ENCODE measurements around the gene RORC. TPM values are rescaled to one million over a fixed set of nuclear protein-coding genes. Genes with fewer than 3 reads are reported as not detected.

Gene RORC
- total RNA-seq, 1 experiment from 2014 or later, result 0.24 TPM

GRCh38 chr1:151762941-151763921 is 68.4 kb downstream of the RORC start, which contains the start of gene MRPL9:
TSS of gene MRPL9 (minus strand) at chr1:151763496. CDS start at chr1:151763479, 17 bp downstream.
- peak; percentile 78 for DNase-seq (ENCODE audit: low read depth)
- in situ Hi-C loops (cut with HindIII; ENCODE audit: low pct_unique_long_range_greater_than_20kb, low sequenced_read_pairs), result no loop called here

- in situ Hi-C loops (cut with HindIII; ENCODE audit: low pct_unique_long_range_greater_than_20kb, low sequenced_read_pairs), result no loop called here
- DNase-seq (ENCODE audit: low read depth), result no peak
These were observed 70.8 kb downstream of the RORC start for GRCh38 chr1:151760597-151761385.

- in situ Hi-C loops (cut with HindIII; ENCODE audit: low pct_unique_long_range_greater_than_20kb, low sequenced_read_pairs), result no loop called here
- DNase-seq (ENCODE audit: low read depth), result no peak
These were observed 72.4 kb downstream of the RORC start for GRCh38 chr1:151759241-151759640.

- no peak for DNase-seq (ENCODE audit: low read depth)
- in situ Hi-C loops (cut with HindIII; ENCODE audit: low pct_unique_long_range_greater_than_20kb, low sequenced_read_pairs), result no loop called here
These were observed 75.3 kb downstream of the RORC start for GRCh38 chr1:151756291-151756690.

Other genes starting within 250 kb of the RORC start
- 8.7 and 32.6 TPM in 2 replicates for gene SNX27, start 219.8 kb downstream of the RORC start, total RNA-seq (2014; rRNA removed; shearing (Covaris generic); ENCODE audit: low replicate concordance)
- not detected in 2 replicates for gene CELF3, start 115.0 kb downstream of the RORC start, total RNA-seq (2014; rRNA removed; shearing (Covaris generic); ENCODE audit: low replicate concordance)
- not detected in 2 replicates for gene RIIAD1, start 110.3 kb downstream of the RORC start, total RNA-seq (2014; rRNA removed; shearing (Covaris generic); ENCODE audit: low replicate concordance)
- gene MRPL9, start 68.3 kb downstream of the RORC start, total RNA-seq (2014; rRNA removed; shearing (Covaris generic); ENCODE audit: low replicate concordance), result 145 and 162 TPM in 2 replicates
- 5.6 and 9.1 TPM in 2 replicates for gene TDRKH, start 41.3 kb downstream of the RORC start, total RNA-seq (2014; rRNA removed; shearing (Covaris generic); ENCODE audit: low replicate concordance)
- gene LINGO4, start 26.4 kb downstream of the RORC start, total RNA-seq (2014; rRNA removed; shearing (Covaris generic); ENCODE audit: low replicate concordance), result not detected in 2 replicates
- not detected in 2 replicates for gene C2CD4D, start 8.0 kb upstream of the RORC start, total RNA-seq (2014; rRNA removed; shearing (Covaris generic); ENCODE audit: low replicate concordance)
- gene THEM5, start 21.9 kb upstream of the RORC start, total RNA-seq (2014; rRNA removed; shearing (Covaris generic); ENCODE audit: low replicate concordance), result not detected in 2 replicates
- gene THEM4, start 77.7 kb upstream of the RORC start, total RNA-seq (2014; rRNA removed; shearing (Covaris generic); ENCODE audit: low replicate concordance), result 17.8 and 18.4 TPM in 2 replicates
- 456 and 483 TPM in 2 replicates for gene S100A10, start 162.1 kb upstream of the RORC start, total RNA-seq (2014; rRNA removed; shearing (Covaris generic); ENCODE audit: low replicate concordance)
- 309 and 455 TPM in 2 replicates for gene S100A11, start 205.2 kb upstream of the RORC start, total RNA-seq (2014; rRNA removed; shearing (Covaris generic); ENCODE audit: low replicate concordance)